ENCODE results near the gene SLIT3. TPM values are rescaled to one million over a fixed set of nuclear protein-coding genes. Genes with fewer than 3 reads are reported as not detected.

Gene SLIT3
- total and polyA plus RNA-seq, 10 of the 15 experiments (the other 5 are each of a cell fraction or from before 2014, with no cell fraction given) = 0.05 TPM; not detected in 9

DNA sequence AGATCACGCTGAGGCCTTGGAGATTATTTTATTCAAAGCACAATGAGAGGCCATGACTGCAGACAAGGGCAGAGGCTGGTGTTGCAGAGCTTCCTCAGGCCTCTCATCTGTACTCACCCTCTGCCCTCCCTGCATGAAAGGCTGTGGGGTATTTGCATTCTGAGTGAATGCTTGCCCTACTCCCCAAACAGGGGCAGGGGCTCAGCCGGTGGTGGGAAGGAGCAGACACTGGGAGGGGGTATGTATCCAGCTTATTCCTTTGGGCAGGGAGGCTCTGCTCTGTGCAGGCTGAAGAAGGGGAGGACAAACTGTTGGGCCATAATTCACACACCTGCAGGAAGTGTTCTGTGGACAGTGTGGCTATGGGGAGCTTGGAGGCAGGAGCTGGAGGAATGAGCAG lies 573.4 kb downstream of the SLIT3 start:
- H2AFZ ChIP-seq (ENCODE audit: control insufficient read depth, low read depth, low read length) = no peak overlapping the region
- no peak overlapping the region for H3K9ac ChIP-seq (ENCODE audit: control insufficient read depth, insufficient read depth, low read length)
- H3K9me3 ChIP-seq (replicated peaks; ENCODE audit: control insufficient read depth, insufficient read depth, low read length) = no peaks in the 10 kb centered on the region; the same call in 1 of the 3 replicates
- no peaks in the 10 kb centered on the region for H3K4me1 ChIP-seq (ENCODE audit: control insufficient read depth, insufficient read depth, low read length)
- 20% methylated on average over 2 of the region's 2 CpGs for WGBS (ENCODE audit: insufficient coverage, insufficient replicate concordance, low lambda C conversion rate, missing lambda C conversion rate)
- FAIRE-seq = no peak
- ChIA-PET SMC1A (ENCODE audit: uncharacterized antibody, unreplicated experiment) (no interaction called here), CTCF (no interaction called here), POLR2A (no interaction called here), RAD21 (ENCODE audit: unreplicated experiment) (no interaction called here)
- H4K20me1 ChIP-seq (ENCODE audit: control insufficient read depth, insufficient read depth) = no peaks in the 10 kb centered on the region
- ATAC-seq = no peak
- no peak for DNase-seq (ENCODE audit: low read depth, low spot score)
- H3K27ac ChIP-seq (ENCODE audit: control insufficient read depth, insufficient read depth) = no peak overlapping the region
- in situ Hi-C loops (cut with MboI) (no loop called here), intact Hi-C loops (cut with micrococcal nuclease; ENCODE audit: unreplicated experiment) (no loop called here)
- H3K27me3 ChIP-seq (replicated peaks in 1 of 2; ENCODE audit: control insufficient read depth in 2 of 2, insufficient read depth in 2 of 2, low read length in 1 of 2) = no peaks in the 10 kb centered on the region; a peak in 1 of 4 replicates
- H3K79me2 ChIP-seq (ENCODE audit: control insufficient read depth, insufficient read depth, low read length) = no peaks in the 10 kb centered on the region
- H3K4me2 ChIP-seq (ENCODE audit: control insufficient read depth, insufficient read depth) = no peak overlapping the region
- no peaks in the 10 kb centered on the region for H3K36me3 ChIP-seq (ENCODE audit: control insufficient read depth in 2 of 2, insufficient read depth in 2 of 2, low read length in 1 of 2)
- H3K4me3 ChIP-seq = no peak overlapping the region
- BruUV-seq (replicated peaks) = no TSS peak
- TF ChIP-seq SMC3 (IDR thresholded peaks at IDR 0.05; ENCODE audit: borderline replicate concordance, low read length) (no peak), ASH2L (IDR thresholded peaks at IDR 0.05; ENCODE audit: borderline replicate concordance, low read depth) (no peak), SMAD5 (IDR thresholded peaks at IDR 0.05; ENCODE audit: low read depth) (no peak), PAX8 (IDR thresholded peaks at IDR 0.05) (no peak), POU2F2 (IDR thresholded peaks at IDR 0.05; ENCODE audit: borderline replicate concordance, low read depth, low read length) (no peak), ZNF384 (IDR thresholded peaks at IDR 0.05; ENCODE audit: borderline replicate concordance, low read depth, low read length) (no peak), STAT3 (IDR thresholded peaks at IDR 0.05; ENCODE audit: low read depth, low read length) (no peak), IRF4 (IDR thresholded peaks at IDR 0.05; ENCODE audit: low read depth, low read length) (no peak), SIN3A (IDR thresholded peaks at IDR 0.05; ENCODE audit: low read depth, low read length) (no peak), SIX5 (IDR thresholded peaks at IDR 0.05; ENCODE audit: low read depth, low read length, severe bottlenecking) (no peak), TARDBP (IDR thresholded peaks at IDR 0.05; ENCODE audit: borderline replicate concordance) (no peak), NR2F1 (conservative IDR thresholded peaks at IDR 0.05) (no peak), HDAC2 (IDR thresholded peaks at IDR 0.05) (no peak), STAT1 (conservative IDR thresholded peaks at IDR 0.05) (no peak)
- TF ChIP-seq, protein P1, sequence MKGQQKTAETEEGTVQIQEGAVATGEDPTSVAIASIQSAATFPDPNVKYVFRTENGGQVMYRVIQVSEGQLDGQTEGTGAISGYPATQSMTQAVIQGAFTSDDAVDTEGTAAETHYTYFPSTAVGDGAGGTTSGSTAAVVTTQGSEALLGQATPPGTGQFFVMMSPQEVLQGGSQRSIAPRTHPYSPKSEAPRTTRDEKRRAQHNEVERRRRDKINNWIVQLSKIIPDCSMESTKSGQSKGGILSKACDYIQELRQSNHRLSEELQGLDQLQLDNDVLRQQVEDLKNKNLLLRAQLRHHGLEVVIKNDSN (IDR thresholded peaks at IDR 0.05; ENCODE audit: borderline replicate concordance, extremely low read length, insufficient read depth, low read depth, low read length) = no peak
